ENCODE data around the gene HCRTR1.

Gene HCRTR1

GRCh38 chr1:31668303-31668883 lies 50.9 kb downstream of the HCRTR1 start:
- no peak for DNase-seq

GRCh38 chr1:31669433-31669785 lies 51.9 kb downstream of the HCRTR1 start:
- DNase-seq: no peak

GRCh38 chr1:31669786-31670592 lies 52.5 kb downstream of the HCRTR1 start:
- peak; percentile 38 for DNase-seq

- DNase-seq: no peak
Measured at GRCh38 chr1:31670593-31670964, 53.1 kb downstream of the HCRTR1 start.

GRCh38 chr1:31671147-31671546 lies 53.7 kb downstream of the HCRTR1 start:
- DNase-seq: no peak

GRCh38 chr1:31671561-31672201 lies 54.2 kb downstream of the HCRTR1 start:
- DNase-seq: no peak

GRCh38 chr1:31672986-31673385 lies 55.5 kb downstream of the HCRTR1 start:
- DNase-seq: no peak

GRCh38 chr1:31673433-31673832 lies 55.9 kb downstream of the HCRTR1 start:
- no peak for DNase-seq

GRCh38 chr1:31674626-31675025 lies 57.1 kb downstream of the HCRTR1 start:
- no peak for DNase-seq

- no peak for DNase-seq
Measured at GRCh38 chr1:31675161-31675560, 57.7 kb downstream of the HCRTR1 start.

GRCh38 chr1:31675756-31676155 lies 58.3 kb downstream of the HCRTR1 start:
- DNase-seq: no peak
